SH-SY5Y (cell line): Measurements from ENCODE around the gene EYA4.

Source experiments
- GATA2 ChIP-seq: IDR thresholded peaks from 2 replicates; pipeline ENCODE4 v1.6.1; 2011; ENCODE audit warnings: mild to moderate bottlenecking, low read depth, low read length
- GATA3 ChIP-seq: IDR thresholded peaks from 2 replicates; pipeline ENCODE4 v1.6.1; 2011; ENCODE audit warnings: low read depth, mild to moderate bottlenecking, low read length, moderate library complexity

The EYA4 gene

GRCh38 chr6:133532908-133533307 lies 291.8 kb downstream of the EYA4 start:
- TF ChIP-seq GATA2 (no peak), GATA3 (no peak)

- no peak for TF ChIP-seq GATA2
- no peak for TF ChIP-seq GATA3
Measured at GRCh38 chr6:133539502-133540259, 298.5 kb downstream of the EYA4 start.

DNA sequence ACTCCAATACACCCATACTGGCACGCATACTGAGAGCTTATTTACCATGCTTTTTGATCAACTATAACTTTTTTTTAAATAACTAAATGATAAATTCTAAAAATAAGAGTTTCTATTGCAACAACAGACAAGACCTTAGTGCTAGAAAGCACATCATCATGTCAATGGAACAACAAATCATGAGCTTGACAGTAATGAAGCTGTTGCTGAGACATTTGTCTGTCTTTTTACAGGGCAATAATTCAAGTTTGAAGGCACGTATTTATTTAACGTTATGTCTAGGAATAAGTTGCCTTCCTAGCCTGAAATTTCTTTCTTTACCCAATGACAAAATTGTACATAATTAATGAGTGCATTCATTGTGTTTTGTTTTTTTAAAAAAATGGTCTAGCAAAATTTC lies 299.2 kb downstream of the EYA4 start:
- TF ChIP-seq GATA2 (no peak), GATA3 (no peak)

GRCh38 chr6:133541040-133541439 lies 299.9 kb downstream of the EYA4 start:
- TF ChIP-seq GATA3, result no peak

DNA sequence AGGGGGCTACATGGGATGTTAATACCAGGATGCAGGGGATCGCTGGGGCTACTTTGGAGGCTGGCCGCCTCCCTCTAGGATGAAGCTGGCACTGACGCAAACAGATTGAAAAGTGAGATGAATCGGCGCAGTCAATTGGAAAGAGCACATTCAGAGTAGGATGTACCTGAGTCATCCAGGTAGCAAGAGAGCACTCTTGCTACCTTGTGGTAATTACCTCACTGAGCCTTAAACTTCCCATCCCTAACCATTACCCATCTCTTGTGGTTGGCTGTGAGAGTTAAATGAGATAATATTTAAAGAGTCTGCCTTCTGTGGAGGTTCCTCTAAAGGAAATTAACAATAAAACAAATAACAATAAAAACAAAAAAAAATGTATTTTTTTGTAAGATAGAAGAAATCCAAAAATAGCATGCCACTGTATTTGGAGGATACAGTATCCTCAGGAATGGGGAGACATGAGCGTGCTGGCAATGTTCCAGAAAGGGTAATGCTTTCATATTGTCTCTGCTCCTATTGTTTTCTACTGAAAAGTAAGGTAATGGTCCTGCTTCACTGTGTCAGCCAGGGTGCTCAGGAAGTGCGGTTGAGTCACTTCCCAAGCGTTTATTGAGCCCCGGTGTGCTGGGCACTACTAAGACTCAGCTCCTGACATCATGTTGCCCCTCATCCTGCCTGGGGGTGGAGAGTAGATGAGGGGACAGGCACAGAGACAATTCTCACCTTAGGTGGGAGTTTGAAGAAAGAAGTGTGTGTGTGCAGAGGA lies 301.1 kb downstream of the EYA4 start:
- TF ChIP-seq GATA3, result no peak
- no peak for TF ChIP-seq GATA2

DNA sequence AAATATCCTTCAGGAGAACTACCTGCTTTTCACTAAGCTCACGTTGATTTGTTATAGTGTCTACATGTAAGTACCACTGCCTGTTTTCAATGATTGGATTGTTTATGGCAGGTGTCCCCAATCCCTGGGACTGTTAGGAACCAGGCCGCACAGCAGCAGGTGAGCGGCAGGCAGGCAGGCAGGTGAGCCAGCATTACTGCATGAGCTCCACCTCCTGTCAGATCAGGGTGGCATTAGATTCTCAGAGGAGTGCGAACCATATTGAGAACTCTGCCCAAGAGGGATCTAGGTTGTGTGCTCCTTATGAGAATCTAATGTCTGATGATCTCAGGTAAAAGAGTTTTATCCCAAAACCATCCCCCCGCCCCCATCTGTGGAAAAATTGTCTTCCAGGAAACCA lies 303.3 kb downstream of the EYA4 start:
- no peak for TF ChIP-seq GATA3
- TF ChIP-seq GATA2, result no peak

DNA sequence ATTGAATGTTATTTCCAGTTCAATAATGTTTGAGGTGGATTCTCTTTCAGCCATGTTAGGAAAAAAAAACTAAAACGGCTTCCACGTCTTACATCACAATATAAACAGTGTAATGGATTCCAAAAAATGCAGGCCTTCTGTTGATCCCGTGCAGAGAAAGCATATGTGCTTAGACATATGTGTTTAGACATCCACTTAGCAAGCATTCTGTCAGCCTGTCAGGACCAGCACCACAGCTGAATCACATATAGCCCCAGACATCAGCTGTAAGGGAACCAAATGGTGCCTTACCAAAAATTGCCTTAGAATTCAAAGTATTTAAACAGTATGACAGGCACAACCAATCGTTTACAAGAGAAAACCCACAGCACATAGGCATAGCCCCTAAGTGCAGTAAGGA lies 304.9 kb downstream of the EYA4 start:
- TF ChIP-seq GATA3 (no peak), GATA2 (no peak)

DNA sequence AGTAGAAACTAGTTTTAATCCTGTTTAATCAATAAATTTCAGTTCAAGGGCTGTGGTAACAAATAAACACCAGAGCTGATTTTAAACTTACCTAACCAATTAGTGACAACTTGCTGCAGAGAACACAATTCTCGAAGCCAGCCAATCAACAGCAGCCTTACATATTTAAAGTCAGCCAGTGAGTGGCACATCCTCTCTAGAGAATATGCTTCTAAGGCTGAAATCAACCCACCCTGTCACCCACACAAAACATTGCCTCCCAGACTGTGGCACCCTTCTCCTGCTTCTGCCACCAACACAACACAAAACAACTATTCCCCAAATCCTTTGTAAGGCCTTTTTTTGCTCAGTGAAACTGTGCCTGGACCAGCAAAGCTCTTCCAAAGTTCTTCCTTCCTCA lies 306.0 kb downstream of the EYA4 start:
- no peak for TF ChIP-seq GATA3
- no peak for TF ChIP-seq GATA2

GRCh38 chr6:133548423-133549159 lies 307.4 kb downstream of the EYA4 start:
- TF ChIP-seq GATA2 (no peak), GATA3 (no peak)

DNA sequence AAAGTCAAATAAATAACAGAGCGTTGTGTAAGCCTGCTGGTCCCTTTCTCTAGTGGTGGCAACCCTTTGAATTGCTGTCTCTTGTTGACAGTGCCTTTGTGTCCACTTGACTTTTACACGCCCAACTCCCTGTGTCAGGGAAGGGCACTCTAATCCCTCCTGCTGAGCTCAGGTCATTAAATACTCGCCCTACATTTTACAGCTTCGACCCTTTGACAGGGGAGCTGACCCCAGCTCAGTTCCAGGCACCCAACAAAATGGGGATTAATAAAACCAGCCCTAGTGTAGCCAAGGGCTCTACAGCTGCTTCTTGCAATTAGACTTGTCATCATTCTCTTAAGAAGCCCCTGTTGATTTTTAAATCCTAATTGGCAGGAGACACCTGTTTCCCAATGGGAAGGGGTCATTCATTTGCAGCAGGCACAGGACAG lies 308.2 kb downstream of the EYA4 start:
- no peak for TF ChIP-seq GATA2

DNA sequence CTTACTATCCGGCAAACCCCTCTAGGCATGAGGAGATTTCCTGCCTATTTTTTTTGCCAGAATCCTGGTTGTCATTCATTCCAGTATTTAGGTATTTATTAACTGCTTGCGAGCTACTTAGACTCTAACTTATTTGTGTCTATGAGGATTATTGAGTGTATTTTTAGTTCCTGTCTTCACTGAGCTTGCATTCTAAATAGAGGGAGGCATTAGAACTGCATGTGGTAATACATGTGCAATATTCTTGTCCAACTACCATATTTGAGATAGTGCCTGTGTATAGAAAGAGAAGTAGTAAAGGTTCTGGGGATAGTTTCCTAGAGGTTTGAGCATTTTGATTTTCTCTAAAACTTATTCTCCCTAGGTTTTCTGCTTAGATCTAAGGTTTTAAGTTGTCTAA lies 308.9 kb downstream of the EYA4 start:
- TF ChIP-seq GATA2 (no peak), GATA3 (no peak)

- no peak for TF ChIP-seq GATA2
- no peak for TF ChIP-seq GATA3
Measured at GRCh38 chr6:133551436-133551835, 310.3 kb downstream of the EYA4 start.

- TF ChIP-seq GATA2, result no peak
- TF ChIP-seq GATA3, result no peak
Measured at GRCh38 chr6:133551847-133552341, 310.7 kb downstream of the EYA4 start.

- no peak for TF ChIP-seq GATA2
- TF ChIP-seq GATA3, result no peak
Measured at GRCh38 chr6:133553652-133554051, 312.5 kb downstream of the EYA4 start.
